MM.1S (cell line): ENCODE data around the gene HSPG2.

ENCODE experiments used
- DNase-seq: peaks from one replicate; pipeline ENCODE4 v3.0.0-alpha.2; 2015
- H2AFZ ChIP-seq: fragments of 300-600 bp; sonication (generic); 2 replicates; pipeline ENCODE4 v1.6.0; 2016; ENCODE audit warnings: antibody characterized with exemption, low read length
- H3F3A ChIP-seq: fragments of 300-600 bp; sonication (generic); 2 replicates; pipeline ENCODE4 v1.6.1; 2016; ENCODE audit warnings: mild to moderate bottlenecking, antibody characterized with exemption, low read length, moderate library complexity, mixed read lengths; ENCODE audit not compliant: insufficient read depth
- H3K27ac ChIP-seq: fragments of 300-600 bp; sonication (generic); 2 replicates; pipeline ENCODE4 v1.5.1; 2016; ENCODE audit warnings: mild to moderate bottlenecking, low read length
- H3K27me3 ChIP-seq: fragments of 300-600 bp; sonication (generic); replicated peaks from 2 replicates; pipeline ENCODE4 v1.6.0; 2016; ENCODE audit warnings: low read length; ENCODE audit not compliant: insufficient read depth
- H3K36me3 ChIP-seq: fragments of 300-600 bp; sonication (generic); replicated peaks from 2 replicates; pipeline ENCODE4 v1.6.1; 2016; ENCODE audit warnings: mild to moderate bottlenecking, low read length, mixed read lengths; ENCODE audit not compliant: insufficient read depth
- H3K4me1 ChIP-seq: fragments of 300-600 bp; sonication (generic); 2 replicates; pipeline ENCODE4 v1.6.1; 2016; ENCODE audit warnings: low read length, mixed read lengths
- H3K4me2 ChIP-seq: fragments of 300-600 bp; sonication (generic); 2 replicates; pipeline ENCODE4 v1.6.0; 2016; ENCODE audit warnings: low read depth, low read length
- H3K4me3 ChIP-seq: fragments of 300-600 bp; sonication (generic); 2 replicates; pipeline ENCODE4 v1.5.1; 2016; ENCODE audit warnings: low read length, mixed read lengths
- H3K79me2 ChIP-seq: fragments of 300-600 bp; sonication (generic); 2 replicates; pipeline ENCODE4 v1.6.1; 2016; ENCODE audit warnings: mixed run types, low read length, mixed read lengths
- H3K9ac ChIP-seq: fragments of 300-600 bp; sonication (generic); 2 replicates; pipeline ENCODE4 v1.6.1; 2016; ENCODE audit warnings: low read length, mixed read lengths
- H3K9me2 ChIP-seq: fragments of 300-600 bp; sonication (generic); replicated peaks from 2 replicates; pipeline ENCODE4 v1.6.1; 2016; ENCODE audit warnings: mild to moderate bottlenecking, low read length, mixed read lengths; ENCODE audit not compliant: insufficient read depth
- H3K9me3 ChIP-seq: fragments of 300-600 bp; sonication (generic); replicated peaks from 2 replicates; pipeline ENCODE4 v1.6.1; 2016; ENCODE audit warnings: mild to moderate bottlenecking, low read length, mixed read lengths; ENCODE audit not compliant: insufficient read depth
- H4K20me1 ChIP-seq: fragments of 300-600 bp; sonication (generic); 2 replicates; pipeline ENCODE4 v1.6.1; 2016; ENCODE audit warnings: mild to moderate bottlenecking, low read length, moderate library complexity, mixed read lengths; ENCODE audit not compliant: insufficient read depth
- CTCF ChIP-seq: fragments of 300-600 bp; sonication (generic); IDR thresholded peaks from 2 replicates; pipeline ENCODE4 v1.5.1; 2016; ENCODE audit warnings: antibody characterized with exemption, low read length, mixed read lengths
- EZH2 ChIP-seq: fragments of 300-600 bp; sonication (generic); optimal IDR thresholded peaks from 2 replicates; pipeline ENCODE3; 2017; ENCODE audit warnings: low read depth, mild to moderate bottlenecking, antibody characterized with exemption, low read length, mixed read lengths
- EZH2phosphoT487 ChIP-seq: fragments of 300-600 bp; sonication (generic); IDR thresholded peaks from 2 replicates; pipeline ENCODE4 v1.6.1; 2018; ENCODE audit warnings: antibody characterized with exemption, low read length

Gene HSPG2

GRCh38 chr1:21891621-21892479, 45.3 kb downstream of the HSPG2 start:
- DNase-seq: no peak
- no peaks in the 10 kb centered on the region for H3F3A ChIP-seq
- no peaks in the 10 kb centered on the region for H3K9me3 ChIP-seq
- H3K4me3 ChIP-seq: no peak overlapping the region
- no peaks in the 10 kb centered on the region for H3K27me3 ChIP-seq
- no peak overlapping the region for H3K9ac ChIP-seq
- no peaks in the 10 kb centered on the region for H3K79me2 ChIP-seq
- 0 out of 2 replicates have a peak, but pooled peaks cover 8% of the 10 kb centered on the region for H3K4me1 ChIP-seq
- no peak overlapping the region for H2AFZ ChIP-seq
- no peaks in the 10 kb centered on the region for H3K36me3 ChIP-seq
- H3K27ac ChIP-seq: no peak overlapping the region
- no peak for TF ChIP-seq CTCF
- no peak for TF ChIP-seq EZH2
- TF ChIP-seq EZH2phosphoT487: no peak
- no peaks in the 10 kb centered on the region for H3K9me2 ChIP-seq
- H3K4me2 ChIP-seq: no peak overlapping the region
- H4K20me1 ChIP-seq: no peaks in the 10 kb centered on the region

- Histone ChIP-seq H2AFZ (0 out of 2 replicates have a peak overlapping the region, but pooled peaks have one; percentile 8), H3K79me2 (no peaks in the 10 kb centered on the region), H3K9me3 (no peaks in the 10 kb centered on the region), H3K9ac (no peak overlapping the region), H3K9me2 (no peaks in the 10 kb centered on the region), H3K27me3 (no peaks in the 10 kb centered on the region), H3K36me3 (no peaks in the 10 kb centered on the region), H3K4me3 (no peak overlapping the region), H3K27ac (no peak overlapping the region; the same call in 1 of the 2 replicates), H3K4me2 (no peak overlapping the region), H3F3A (no peaks in the 10 kb centered on the region), H4K20me1 (no peaks in the 10 kb centered on the region), H3K4me1 (0 out of 2 replicates have a peak, but pooled peaks cover 8% of the 10 kb centered on the region)
- peak; percentile 15 for DNase-seq
- TF ChIP-seq EZH2: no peak
- TF ChIP-seq EZH2phosphoT487: no peak
- TF ChIP-seq CTCF: no peak
Observed at GRCh38 chr1:21891081-21891480, 46.0 kb downstream of the HSPG2 start.

GRCh38 chr1:21888500-21888899, 48.6 kb downstream of the HSPG2 start:
- TF ChIP-seq EZH2phosphoT487 (no peak), CTCF (no peak)
- H3K36me3 ChIP-seq: no peaks in the 10 kb centered on the region
- H4K20me1 ChIP-seq: no peaks in the 10 kb centered on the region
- no peak for DNase-seq
- 0 out of 2 replicates have a peak, but pooled peaks cover 8% of the 10 kb centered on the region for H3K4me1 ChIP-seq
- H3K9ac ChIP-seq: no peak overlapping the region
- H3K4me2 ChIP-seq: no peak overlapping the region
- H3K27me3 ChIP-seq: peaks cover 8% of the 10 kb centered on the region
- no peaks in the 10 kb centered on the region for H3K9me3 ChIP-seq
- no peaks in the 10 kb centered on the region for H3K9me2 ChIP-seq
- no peak overlapping the region for H3K27ac ChIP-seq
- no peaks in the 10 kb centered on the region for H3F3A ChIP-seq
- no peak overlapping the region for H2AFZ ChIP-seq
- no peak overlapping the region for H3K4me3 ChIP-seq
- no peaks in the 10 kb centered on the region for H3K79me2 ChIP-seq
